ENCODE data around the gene MARK1.

DNA sequence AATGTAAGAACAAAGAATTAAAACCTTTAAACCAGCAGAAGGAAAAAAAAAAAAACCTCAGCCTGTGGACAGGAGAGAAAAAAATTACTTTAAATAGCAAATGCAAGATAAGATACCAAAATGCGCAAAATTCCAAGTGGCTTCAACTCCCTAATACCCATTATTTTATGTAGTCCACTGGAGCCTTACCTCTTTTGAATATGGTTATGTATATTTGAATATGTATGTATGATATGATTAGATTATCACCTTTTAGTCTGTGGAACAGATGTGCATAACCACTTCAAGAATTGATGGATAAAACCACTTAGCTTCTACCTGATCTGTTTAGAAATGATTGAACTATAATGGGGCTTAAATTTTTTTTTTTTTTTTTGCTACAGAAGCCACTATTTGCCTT, 109.8 kb downstream of the MARK1 start:
- TF ChIP-seq POLR2AphosphoS5 (IDR thresholded peaks at IDR 0.05; ENCODE audit: low read depth), result no peak
- TF ChIP-seq, protein P1, sequence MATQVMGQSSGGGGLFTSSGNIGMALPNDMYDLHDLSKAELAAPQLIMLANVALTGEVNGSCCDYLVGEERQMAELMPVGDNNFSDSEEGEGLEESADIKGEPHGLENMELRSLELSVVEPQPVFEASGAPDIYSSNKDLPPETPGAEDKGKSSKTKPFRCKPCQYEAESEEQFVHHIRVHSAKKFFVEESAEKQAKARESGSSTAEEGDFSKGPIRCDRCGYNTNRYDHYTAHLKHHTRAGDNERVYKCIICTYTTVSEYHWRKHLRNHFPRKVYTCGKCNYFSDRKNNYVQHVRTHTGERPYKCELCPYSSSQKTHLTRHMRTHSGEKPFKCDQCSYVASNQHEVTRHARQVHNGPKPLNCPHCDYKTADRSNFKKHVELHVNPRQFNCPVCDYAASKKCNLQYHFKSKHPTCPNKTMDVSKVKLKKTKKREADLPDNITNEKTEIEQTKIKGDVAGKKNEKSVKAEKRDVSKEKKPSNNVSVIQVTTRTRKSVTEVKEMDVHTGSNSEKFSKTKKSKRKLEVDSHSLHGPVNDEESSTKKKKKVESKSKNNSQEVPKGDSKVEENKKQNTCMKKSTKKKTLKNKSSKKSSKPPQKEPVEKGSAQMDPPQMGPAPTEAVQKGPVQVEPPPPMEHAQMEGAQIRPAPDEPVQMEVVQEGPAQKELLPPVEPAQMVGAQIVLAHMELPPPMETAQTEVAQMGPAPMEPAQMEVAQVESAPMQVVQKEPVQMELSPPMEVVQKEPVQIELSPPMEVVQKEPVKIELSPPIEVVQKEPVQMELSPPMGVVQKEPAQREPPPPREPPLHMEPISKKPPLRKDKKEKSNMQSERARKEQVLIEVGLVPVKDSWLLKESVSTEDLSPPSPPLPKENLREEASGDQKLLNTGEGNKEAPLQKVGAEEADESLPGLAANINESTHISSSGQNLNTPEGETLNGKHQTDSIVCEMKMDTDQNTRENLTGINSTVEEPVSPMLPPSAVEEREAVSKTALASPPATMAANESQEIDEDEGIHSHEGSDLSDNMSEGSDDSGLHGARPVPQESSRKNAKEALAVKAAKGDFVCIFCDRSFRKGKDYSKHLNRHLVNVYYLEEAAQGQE (IDR thresholded peaks at IDR 0.05; ENCODE audit: unreplicated experiment), result no peak
- TF ChIP-seq, protein P2, sequence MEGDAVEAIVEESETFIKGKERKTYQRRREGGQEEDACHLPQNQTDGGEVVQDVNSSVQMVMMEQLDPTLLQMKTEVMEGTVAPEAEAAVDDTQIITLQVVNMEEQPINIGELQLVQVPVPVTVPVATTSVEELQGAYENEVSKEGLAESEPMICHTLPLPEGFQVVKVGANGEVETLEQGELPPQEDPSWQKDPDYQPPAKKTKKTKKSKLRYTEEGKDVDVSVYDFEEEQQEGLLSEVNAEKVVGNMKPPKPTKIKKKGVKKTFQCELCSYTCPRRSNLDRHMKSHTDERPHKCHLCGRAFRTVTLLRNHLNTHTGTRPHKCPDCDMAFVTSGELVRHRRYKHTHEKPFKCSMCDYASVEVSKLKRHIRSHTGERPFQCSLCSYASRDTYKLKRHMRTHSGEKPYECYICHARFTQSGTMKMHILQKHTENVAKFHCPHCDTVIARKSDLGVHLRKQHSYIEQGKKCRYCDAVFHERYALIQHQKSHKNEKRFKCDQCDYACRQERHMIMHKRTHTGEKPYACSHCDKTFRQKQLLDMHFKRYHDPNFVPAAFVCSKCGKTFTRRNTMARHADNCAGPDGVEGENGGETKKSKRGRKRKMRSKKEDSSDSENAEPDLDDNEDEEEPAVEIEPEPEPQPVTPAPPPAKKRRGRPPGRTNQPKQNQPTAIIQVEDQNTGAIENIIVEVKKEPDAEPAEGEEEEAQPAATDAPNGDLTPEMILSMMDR (conservative IDR thresholded peaks at IDR 0.05; ENCODE audit: low read depth in 2 of 2), result no peak
- TF ChIP-seq STAT1 (IDR thresholded peaks at IDR 0.05; ENCODE audit: unreplicated experiment), result no peak
- no peak for TF ChIP-seq CREB1 (CRISPR knock-in tag; IDR thresholded peaks at IDR 0.05; ENCODE audit: low read depth)
- no peak for TF ChIP-seq EZH2phosphoT487 (IDR thresholded peaks at IDR 0.05; ENCODE audit: unreplicated experiment)
- TF ChIP-seq JUNB (IDR thresholded peaks at IDR 0.05; ENCODE audit: unreplicated experiment), result no peak
- no peak for TF ChIP-seq NANOG (IDR thresholded peaks at IDR 0.05; ENCODE audit: borderline replicate concordance)
- TF ChIP-seq, protein P3, sequence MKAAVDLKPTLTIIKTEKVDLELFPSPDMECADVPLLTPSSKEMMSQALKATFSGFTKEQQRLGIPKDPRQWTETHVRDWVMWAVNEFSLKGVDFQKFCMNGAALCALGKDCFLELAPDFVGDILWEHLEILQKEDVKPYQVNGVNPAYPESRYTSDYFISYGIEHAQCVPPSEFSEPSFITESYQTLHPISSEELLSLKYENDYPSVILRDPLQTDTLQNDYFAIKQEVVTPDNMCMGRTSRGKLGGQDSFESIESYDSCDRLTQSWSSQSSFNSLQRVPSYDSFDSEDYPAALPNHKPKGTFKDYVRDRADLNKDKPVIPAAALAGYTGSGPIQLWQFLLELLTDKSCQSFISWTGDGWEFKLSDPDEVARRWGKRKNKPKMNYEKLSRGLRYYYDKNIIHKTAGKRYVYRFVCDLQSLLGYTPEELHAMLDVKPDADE (IDR thresholded peaks at IDR 0.05), result no peak
- no peak for TF ChIP-seq ZNF331 (CRISPR knock-in tag; IDR thresholded peaks at IDR 0.05; ENCODE audit: low read depth)
- TF ChIP-seq EZH2 (IDR thresholded peaks at IDR 0.05; ENCODE audit: low read depth, unreplicated experiment), result no peak
- TF ChIP-seq ZNF114 (CRISPR knock-in tag; IDR thresholded peaks at IDR 0.05), result no peak
- TF ChIP-seq, protein P4, sequence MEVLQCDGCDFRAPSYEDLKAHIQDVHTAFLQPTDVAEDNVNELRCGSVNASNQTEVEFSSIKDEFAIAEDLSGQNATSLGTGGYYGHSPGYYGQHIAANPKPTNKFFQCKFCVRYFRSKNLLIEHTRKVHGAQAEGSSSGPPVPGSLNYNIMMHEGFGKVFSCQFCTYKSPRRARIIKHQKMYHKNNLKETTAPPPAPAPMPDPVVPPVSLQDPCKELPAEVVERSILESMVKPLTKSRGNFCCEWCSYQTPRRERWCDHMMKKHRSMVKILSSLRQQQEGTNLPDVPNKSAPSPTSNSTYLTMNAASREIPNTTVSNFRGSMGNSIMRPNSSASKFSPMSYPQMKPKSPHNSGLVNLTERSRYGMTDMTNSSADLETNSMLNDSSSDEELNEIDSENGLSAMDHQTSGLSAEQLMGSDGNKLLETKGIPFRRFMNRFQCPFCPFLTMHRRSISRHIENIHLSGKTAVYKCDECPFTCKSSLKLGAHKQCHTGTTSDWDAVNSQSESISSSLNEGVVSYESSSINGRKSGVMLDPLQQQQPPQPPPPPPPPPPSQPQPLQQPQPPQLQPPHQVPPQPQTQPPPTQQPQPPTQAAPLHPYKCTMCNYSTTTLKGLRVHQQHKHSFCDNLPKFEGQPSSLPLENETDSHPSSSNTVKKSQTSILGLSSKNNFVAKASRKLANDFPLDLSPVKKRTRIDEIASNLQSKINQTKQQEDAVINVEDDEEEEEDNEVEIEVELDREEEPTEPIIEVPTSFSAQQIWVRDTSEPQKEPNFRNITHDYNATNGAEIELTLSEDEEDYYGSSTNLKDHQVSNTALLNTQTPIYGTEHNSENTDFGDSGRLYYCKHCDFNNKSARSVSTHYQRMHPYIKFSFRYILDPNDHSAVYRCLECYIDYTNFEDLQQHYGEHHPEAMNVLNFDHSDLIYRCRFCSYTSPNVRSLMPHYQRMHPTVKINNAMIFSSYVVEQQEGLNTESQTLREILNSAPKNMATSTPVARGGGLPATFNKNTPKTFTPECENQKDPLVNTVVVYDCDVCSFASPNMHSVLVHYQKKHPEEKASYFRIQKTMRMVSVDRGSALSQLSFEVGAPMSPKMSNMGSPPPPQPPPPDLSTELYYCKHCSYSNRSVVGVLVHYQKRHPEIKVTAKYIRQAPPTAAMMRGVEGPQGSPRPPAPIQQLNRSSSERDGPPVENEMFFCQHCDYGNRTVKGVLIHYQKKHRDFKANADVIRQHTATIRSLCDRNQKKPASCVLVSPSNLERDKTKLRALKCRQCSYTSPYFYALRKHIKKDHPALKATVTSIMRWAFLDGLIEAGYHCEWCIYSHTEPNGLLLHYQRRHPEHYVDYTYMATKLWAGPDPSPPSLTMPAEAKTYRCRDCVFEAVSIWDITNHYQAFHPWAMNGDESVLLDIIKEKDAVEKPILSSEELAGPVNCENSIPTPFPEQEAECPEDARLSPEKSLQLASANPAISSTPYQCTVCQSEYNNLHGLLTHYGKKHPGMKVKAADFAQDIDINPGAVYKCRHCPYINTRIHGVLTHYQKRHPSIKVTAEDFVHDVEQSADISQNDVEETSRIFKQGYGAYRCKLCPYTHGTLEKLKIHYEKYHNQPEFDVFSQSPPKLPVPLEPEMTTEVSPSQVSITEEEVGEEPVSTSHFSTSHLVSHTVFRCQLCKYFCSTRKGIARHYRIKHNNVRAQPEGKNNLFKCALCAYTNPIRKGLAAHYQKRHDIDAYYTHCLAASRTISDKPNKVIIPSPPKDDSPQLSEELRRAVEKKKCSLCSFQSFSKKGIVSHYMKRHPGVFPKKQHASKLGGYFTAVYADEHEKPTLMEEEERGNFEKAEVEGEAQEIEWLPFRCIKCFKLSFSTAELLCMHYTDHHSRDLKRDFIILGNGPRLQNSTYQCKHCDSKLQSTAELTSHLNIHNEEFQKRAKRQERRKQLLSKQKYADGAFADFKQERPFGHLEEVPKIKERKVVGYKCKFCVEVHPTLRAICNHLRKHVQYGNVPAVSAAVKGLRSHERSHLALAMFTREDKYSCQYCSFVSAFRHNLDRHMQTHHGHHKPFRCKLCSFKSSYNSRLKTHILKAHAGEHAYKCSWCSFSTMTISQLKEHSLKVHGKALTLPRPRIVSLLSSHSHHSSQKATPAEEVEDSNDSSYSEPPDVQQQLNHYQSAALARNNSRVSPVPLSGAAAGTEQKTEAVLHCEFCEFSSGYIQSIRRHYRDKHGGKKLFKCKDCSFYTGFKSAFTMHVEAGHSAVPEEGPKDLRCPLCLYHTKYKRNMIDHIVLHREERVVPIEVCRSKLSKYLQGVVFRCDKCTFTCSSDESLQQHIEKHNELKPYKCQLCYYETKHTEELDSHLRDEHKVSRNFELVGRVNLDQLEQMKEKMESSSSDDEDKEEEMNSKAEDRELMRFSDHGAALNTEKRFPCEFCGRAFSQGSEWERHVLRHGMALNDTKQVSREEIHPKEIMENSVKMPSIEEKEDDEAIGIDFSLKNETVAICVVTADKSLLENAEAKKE (CRISPR knock-in tag; IDR thresholded peaks at IDR 0.05), result no peak
